HEK293 (cell line): ENCODE data around the gene WDFY2.

Source experiments
- CTCF ChIA-PET: fragments of 350-600 bp; formaldehyde crosslinking; extraction: SDS; loops from one replicate; lab custom pipeline; 2021; ENCODE audit warnings: antibody characterized with exemption; lab: Yijun Ruan, JAX
- POLR2A ChIA-PET: fragments of 300-600 bp; formaldehyde crosslinking; extraction: SDS; loops from one replicate; lab custom pipeline; 2020; ENCODE audit warnings: antibody characterized with exemption, inconsistent platforms; lab: Yijun Ruan, JAX
- H3K27ac ChIP-seq: fragments of 200-500 bp; sonication (Bioruptor generic); 2 replicates; pipeline ENCODE4 v1.5.1; 2014; ENCODE audit warnings: low read depth, low read length, control low read depth, inconsistent platforms; ENCODE audit errors: extremely low read depth
- H3K36me3 ChIP-seq, 2 experiments: fragments of 200-500 bp in 1 of 2; sonication (Bioruptor generic) in 1 of 2; 1 replicate in 1 of 2; 2 replicates in 1 of 2; pipeline ENCODE4 v1.5.1; 2014 to 2017; ENCODE audit warnings: inconsistent platforms in 2 of 2, low read length in 2 of 2; ENCODE audit not compliant: control insufficient read depth in 2 of 2, insufficient read depth in 1 of 2
- H3K4me1 ChIP-seq: fragments of 200-500 bp; sonication (Bioruptor generic); 2 replicates; pipeline ENCODE4 v1.5.1; 2014; ENCODE audit warnings: mild to moderate bottlenecking, low read length, inconsistent platforms; ENCODE audit not compliant: control insufficient read depth, insufficient read depth
- H3K4me3 ChIP-seq: 2 replicates; pipeline ENCODE4 v1.5.1; 2011; ENCODE audit warnings: low read depth, mild to moderate bottlenecking, control low read depth, low read length, moderate library complexity
- H3K9me3 ChIP-seq: fragments of 200-500 bp; sonication (Bioruptor generic); 2 replicates; pipeline ENCODE4 v1.5.1; 2014; ENCODE audit warnings: low read depth, low read length, inconsistent platforms; ENCODE audit not compliant: control insufficient read depth, insufficient read depth
- HOXD13 ChIP-seq: sonication (generic); formaldehyde crosslinking; IDR thresholded peaks from 2 replicates; pipeline ENCODE4 v1.8.0; 2022; ENCODE audit warnings: missing genetic modification reagents, borderline replicate concordance
- KLF1 ChIP-seq: fragments of 450-650 bp; formaldehyde crosslinking; IDR thresholded peaks from 2 replicates; pipeline ENCODE4 v1.5.1; 2016; ENCODE audit warnings: missing biosample characterization, missing genetic modification characterization
- MZF1 ChIP-seq: fragments of 450-650 bp; formaldehyde crosslinking; IDR thresholded peaks from 2 replicates; pipeline ENCODE4 v1.5.1; 2017; ENCODE audit warnings: missing biosample characterization, missing genetic modification characterization, borderline replicate concordance
- OSR2 ChIP-seq: fragments of 450-650 bp; formaldehyde crosslinking; IDR thresholded peaks from 2 replicates; pipeline ENCODE4 v1.5.1; 2016; ENCODE audit warnings: missing biosample characterization, missing genetic modification characterization
- ZBTB1 ChIP-seq: fragments of 450-650 bp; formaldehyde crosslinking; IDR thresholded peaks from 2 replicates; pipeline ENCODE4 v1.5.1; 2016; ENCODE audit warnings: missing biosample characterization, missing genetic modification characterization
- ZFHX2 ChIP-seq: fragments of 450-650 bp; formaldehyde crosslinking; conservative IDR thresholded peaks from 2 replicates; pipeline ENCODE4 v1.5.1; 2016; ENCODE audit warnings: missing biosample characterization, missing genetic modification characterization
- ZNF114 ChIP-seq: fragments of 450-650 bp; formaldehyde crosslinking; IDR thresholded peaks from 2 replicates; pipeline ENCODE4 v1.5.0; 2017; ENCODE audit warnings: missing biosample characterization, missing genetic modification characterization
- ZNF155 ChIP-seq: fragments of 450-650 bp; formaldehyde crosslinking; IDR thresholded peaks from 2 replicates; pipeline ENCODE4 v1.5.1; 2016; ENCODE audit warnings: missing biosample characterization, missing genetic modification characterization
- ZNF433 ChIP-seq: fragments of 450-650 bp; formaldehyde crosslinking; IDR thresholded peaks from 2 replicates; pipeline ENCODE4 v1.5.1; 2016; ENCODE audit warnings: missing biosample characterization, missing genetic modification characterization, low read depth
- ZNF530 ChIP-seq: fragments of 450-650 bp; formaldehyde crosslinking; IDR thresholded peaks from 2 replicates; pipeline ENCODE4 v1.5.1; 2016; ENCODE audit warnings: low read depth, missing biosample characterization, missing genetic modification characterization
- ZNF548 ChIP-seq: fragments of 450-650 bp; formaldehyde crosslinking; IDR thresholded peaks from 2 replicates; pipeline ENCODE4 v1.5.1; 2016; ENCODE audit warnings: missing biosample characterization, missing genetic modification characterization
- ZNF561 ChIP-seq: fragments of 450-650 bp; IDR thresholded peaks from 2 replicates; pipeline ENCODE4 v1.5.1; 2018; ENCODE audit warnings: missing biosample characterization, missing genetic modification characterization, borderline replicate concordance
- ZNF596 ChIP-seq: fragments of 450-650 bp; IDR thresholded peaks from 2 replicates; pipeline ENCODE4 v1.5.0; 2018; ENCODE audit warnings: missing biosample characterization, mild to moderate bottlenecking, missing genetic modification characterization, moderate library complexity
- ZNF629 ChIP-seq: fragments of 450-650 bp; formaldehyde crosslinking; IDR thresholded peaks from 2 replicates; pipeline ENCODE4 v1.5.1; 2017; ENCODE audit warnings: missing biosample characterization, missing genetic modification characterization
- ZSCAN23 ChIP-seq: fragments of 450-650 bp; formaldehyde crosslinking; IDR thresholded peaks from 2 replicates; pipeline ENCODE4 v1.5.1; 2016; ENCODE audit warnings: missing biosample characterization, missing genetic modification characterization
- ZXDB ChIP-seq: fragments of 450-650 bp; formaldehyde crosslinking; IDR thresholded peaks from 2 replicates; pipeline ENCODE4 v1.5.1; 2016; ENCODE audit warnings: missing biosample characterization, missing genetic modification characterization
- TF ChIP-seq, protein P1 (sequence below): fragments of 450-650 bp; formaldehyde crosslinking; IDR thresholded peaks from 2 replicates; pipeline ENCODE4 v1.5.1; 2016; ENCODE audit warnings: missing biosample characterization, missing genetic modification characterization, borderline replicate concordance
- TF ChIP-seq, protein P2 (sequence below): fragments of 450-650 bp; formaldehyde crosslinking; IDR thresholded peaks from 2 replicates; pipeline ENCODE4 v1.5.1; 2016; ENCODE audit warnings: missing biosample characterization, missing genetic modification characterization
- TF ChIP-seq, protein P3 (sequence below): fragments of 450-650 bp; formaldehyde crosslinking; IDR thresholded peaks from 2 replicates; pipeline ENCODE4 v1.5.1; 2016; ENCODE audit warnings: missing biosample characterization, missing genetic modification characterization
- TF ChIP-seq, protein P4 (sequence below): fragments of 450-650 bp; formaldehyde crosslinking; IDR thresholded peaks from 2 replicates; pipeline ENCODE4 v1.5.1; 2016; ENCODE audit warnings: missing biosample characterization, missing genetic modification characterization, low read depth
- TF ChIP-seq, protein P5 (sequence below): fragments of 450-650 bp; formaldehyde crosslinking; IDR thresholded peaks from 2 replicates; pipeline ENCODE4 v1.5.1; 2016; ENCODE audit warnings: missing biosample characterization, missing genetic modification characterization

WDFY2 gene

DNA sequence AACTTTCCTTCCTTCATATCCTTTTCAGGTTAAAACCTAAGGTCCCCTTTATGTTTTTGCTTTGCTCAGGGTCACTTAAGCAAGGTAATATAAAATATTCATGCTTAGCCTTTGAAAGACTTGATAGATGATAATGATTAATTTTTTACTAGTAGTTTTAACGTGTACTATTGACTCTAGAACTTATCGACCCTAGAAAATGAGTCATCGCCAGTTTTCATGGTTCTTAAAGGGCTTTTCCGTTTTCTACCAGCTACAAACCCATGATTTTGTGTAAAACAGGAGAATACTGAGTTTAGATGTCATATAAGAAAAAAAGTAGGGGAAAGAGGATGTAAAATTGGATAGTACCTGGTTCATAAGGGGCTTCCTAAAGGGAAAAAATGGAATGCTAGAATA is 144.0 kb downstream of the WDFY2 start:
- Histone ChIP-seq H3K36me3 (peaks cover 0 to 4% of the 10 kb centered on the region in 2 experiments; a peak in 2 of 3 replicates), H3K4me1 (no peaks in the 10 kb centered on the region), H3K9me3 (no peaks in the 10 kb centered on the region), H3K27ac (no peak overlapping the region), H3K4me3 (no peak overlapping the region)
- TF ChIP-seq ZNF530 (tag by site-specific recombination) (no peak), ZNF155 (tag by site-specific recombination) (no peak), KLF1 (tag by site-specific recombination) (no peak), ZNF114 (tag by site-specific recombination) (no peak), ZSCAN23 (no peak), ZNF548 (tag by site-specific recombination) (no peak), ZNF629 (no peak), ZXDB (tag by site-specific recombination) (no peak), HOXD13 (no peak), ZNF596 (no peak), OSR2 (tag by site-specific recombination) (no peak), ZNF433 (tag by site-specific recombination) (no peak), ZBTB1 (no peak)
- TF ChIP-seq, protein P1, sequence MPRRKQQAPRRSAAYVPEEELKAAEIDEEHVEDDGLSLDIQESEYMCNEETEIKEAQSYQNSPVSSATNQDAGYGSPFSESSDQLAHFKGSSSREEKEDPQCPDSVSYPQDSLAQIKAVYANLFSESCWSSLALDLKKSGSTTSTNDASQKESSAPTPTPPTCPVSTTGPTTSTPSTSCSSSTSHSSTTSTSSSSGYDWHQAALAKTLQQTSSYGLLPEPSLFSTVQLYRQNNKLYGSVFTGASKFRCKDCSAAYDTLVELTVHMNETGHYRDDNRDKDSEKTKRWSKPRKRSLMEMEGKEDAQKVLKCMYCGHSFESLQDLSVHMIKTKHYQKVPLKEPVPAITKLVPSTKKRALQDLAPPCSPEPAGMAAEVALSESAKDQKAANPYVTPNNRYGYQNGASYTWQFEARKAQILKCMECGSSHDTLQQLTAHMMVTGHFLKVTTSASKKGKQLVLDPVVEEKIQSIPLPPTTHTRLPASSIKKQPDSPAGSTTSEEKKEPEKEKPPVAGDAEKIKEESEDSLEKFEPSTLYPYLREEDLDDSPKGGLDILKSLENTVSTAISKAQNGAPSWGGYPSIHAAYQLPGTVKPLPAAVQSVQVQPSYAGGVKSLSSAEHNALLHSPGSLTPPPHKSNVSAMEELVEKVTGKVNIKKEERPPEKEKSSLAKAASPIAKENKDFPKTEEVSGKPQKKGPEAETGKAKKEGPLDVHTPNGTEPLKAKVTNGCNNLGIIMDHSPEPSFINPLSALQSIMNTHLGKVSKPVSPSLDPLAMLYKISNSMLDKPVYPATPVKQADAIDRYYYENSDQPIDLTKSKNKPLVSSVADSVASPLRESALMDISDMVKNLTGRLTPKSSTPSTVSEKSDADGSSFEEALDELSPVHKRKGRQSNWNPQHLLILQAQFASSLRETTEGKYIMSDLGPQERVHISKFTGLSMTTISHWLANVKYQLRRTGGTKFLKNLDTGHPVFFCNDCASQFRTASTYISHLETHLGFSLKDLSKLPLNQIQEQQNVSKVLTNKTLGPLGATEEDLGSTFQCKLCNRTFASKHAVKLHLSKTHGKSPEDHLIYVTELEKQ = no peak
- TF ChIP-seq, protein P2, sequence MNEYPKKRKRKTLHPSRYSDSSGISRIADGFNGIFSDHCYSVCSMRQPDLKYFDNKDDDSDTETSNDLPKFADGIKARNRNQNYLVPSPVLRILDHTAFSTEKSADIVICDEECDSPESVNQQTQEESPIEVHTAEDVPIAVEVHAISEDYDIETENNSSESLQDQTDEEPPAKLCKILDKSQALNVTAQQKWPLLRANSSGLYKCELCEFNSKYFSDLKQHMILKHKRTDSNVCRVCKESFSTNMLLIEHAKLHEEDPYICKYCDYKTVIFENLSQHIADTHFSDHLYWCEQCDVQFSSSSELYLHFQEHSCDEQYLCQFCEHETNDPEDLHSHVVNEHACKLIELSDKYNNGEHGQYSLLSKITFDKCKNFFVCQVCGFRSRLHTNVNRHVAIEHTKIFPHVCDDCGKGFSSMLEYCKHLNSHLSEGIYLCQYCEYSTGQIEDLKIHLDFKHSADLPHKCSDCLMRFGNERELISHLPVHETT (tag by site-specific recombination) = no peak
- TF ChIP-seq, protein P3, sequence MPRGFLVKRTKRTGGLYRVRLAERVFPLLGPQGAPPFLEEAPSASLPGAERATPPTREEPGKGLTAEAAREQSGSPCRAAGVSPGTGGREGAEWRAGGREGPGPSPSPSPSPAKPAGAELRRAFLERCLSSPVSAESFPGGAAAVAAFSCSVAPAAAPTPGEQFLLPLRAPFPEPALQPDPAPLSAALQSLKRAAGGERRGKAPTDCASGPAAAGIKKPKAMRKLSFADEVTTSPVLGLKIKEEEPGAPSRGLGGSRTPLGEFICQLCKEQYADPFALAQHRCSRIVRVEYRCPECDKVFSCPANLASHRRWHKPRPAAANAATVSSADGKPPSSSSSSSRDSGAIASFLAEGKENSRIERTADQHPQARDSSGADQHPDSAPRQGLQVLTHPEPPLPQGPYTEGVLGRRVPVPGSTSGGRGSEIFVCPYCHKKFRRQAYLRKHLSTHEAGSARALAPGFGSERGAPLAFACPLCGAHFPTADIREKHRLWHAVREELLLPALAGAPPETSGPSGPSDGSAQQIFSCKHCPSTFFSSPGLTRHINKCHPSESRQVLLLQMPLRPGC = no peak
- TF ChIP-seq, protein P4, sequence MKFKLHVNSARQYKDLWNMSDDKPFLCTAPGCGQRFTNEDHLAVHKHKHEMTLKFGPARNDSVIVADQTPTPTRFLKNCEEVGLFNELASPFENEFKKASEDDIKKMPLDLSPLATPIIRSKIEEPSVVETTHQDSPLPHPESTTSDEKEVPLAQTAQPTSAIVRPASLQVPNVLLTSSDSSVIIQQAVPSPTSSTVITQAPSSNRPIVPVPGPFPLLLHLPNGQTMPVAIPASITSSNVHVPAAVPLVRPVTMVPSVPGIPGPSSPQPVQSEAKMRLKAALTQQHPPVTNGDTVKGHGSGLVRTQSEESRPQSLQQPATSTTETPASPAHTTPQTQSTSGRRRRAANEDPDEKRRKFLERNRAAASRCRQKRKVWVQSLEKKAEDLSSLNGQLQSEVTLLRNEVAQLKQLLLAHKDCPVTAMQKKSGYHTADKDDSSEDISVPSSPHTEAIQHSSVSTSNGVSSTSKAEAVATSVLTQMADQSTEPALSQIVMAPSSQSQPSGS (tag by site-specific recombination) = no peak
- ChIA-PET POLR2A (no interaction called here), CTCF (no interaction called here)

DNA sequence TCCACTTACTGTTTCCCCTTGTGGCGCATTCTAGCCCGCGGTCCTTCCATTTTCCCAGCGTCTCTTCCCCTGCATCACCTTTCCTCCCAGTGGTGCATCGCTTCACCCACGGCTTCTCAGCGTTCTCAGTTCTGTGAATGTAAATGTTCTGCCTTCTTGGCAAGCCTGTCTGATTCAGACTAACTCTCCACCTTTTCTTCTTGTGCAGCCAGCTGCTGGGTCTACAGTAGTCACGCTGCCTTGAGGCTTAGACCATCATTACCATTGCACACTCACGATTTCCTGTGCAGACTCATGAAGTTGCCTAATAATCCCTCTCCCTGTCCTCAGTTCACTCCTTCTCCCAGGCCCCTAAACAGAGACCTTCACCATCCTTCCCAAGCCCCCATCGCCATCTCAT is 144.7 kb downstream of the WDFY2 start:
- Histone ChIP-seq H3K4me1 (no peaks in the 10 kb centered on the region), H3K4me3 (no peak overlapping the region), H3K27ac (no peak overlapping the region), H3K9me3 (no peaks in the 10 kb centered on the region), H3K36me3 (peaks cover 0 to 4% of the 10 kb centered on the region in 2 experiments; a peak in 2 of 3 replicates)
- POLR2A ChIA-PET = no interaction called here
- CTCF ChIA-PET = no interaction called here
- TF ChIP-seq MZF1 (tag by site-specific recombination) = no peak
- no peak for TF ChIP-seq ZNF561 (tag by site-specific recombination)
- no peak for TF ChIP-seq ZFHX2 (tag by site-specific recombination)
- TF ChIP-seq, protein P5, sequence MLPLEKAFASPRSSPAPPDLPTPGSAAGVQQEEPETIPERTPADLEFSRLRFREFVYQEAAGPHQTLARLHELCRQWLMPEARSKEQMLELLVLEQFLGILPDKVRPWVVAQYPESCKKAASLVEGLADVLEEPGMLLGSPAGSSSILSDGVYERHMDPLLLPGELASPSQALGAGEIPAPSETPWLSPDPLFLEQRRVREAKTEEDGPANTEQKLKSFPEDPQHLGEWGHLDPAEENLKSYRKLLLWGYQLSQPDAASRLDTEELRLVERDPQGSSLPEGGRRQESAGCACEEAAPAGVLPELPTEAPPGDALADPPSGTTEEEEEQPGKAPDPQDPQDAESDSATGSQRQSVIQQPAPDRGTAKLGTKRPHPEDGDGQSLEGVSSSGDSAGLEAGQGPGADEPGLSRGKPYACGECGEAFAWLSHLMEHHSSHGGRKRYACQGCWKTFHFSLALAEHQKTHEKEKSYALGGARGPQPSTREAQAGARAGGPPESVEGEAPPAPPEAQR = no peak
